NCI-H774 (cell line): ENCODE data around the gene CDK6.

Experiments
- DNase-seq: peaks from one replicate; lab custom pipeline; 2025; lab: John Stamatoyannopoulos, UW

The CDK6 gene

DNA sequence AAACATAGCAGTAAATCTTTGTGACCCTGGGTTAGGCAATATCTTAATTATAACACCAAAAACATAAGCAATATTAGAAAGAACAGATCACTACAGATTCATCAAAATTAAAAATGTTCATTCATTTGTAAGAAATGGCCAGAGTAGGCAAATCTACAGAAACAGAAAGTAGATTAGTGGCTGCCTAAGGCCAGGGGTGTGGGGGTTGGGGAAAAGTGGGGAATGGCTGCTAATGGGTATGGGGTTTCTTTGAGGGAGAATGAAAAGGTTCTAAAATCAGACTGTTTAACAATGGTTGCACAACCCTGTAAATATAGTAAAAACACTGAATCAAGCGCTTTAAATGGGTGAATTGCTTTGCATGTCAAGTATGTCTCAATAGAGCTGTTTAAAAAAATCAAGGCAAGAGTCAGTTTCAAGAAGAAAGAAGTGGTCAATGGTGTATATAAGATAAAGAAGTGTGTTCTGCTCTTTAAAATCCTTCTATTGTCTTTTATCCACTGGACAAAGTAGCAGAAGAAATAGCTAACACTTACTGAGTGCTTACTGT lies 42.6 kb downstream of the CDK6 start:
- no peak for DNase-seq

DNA sequence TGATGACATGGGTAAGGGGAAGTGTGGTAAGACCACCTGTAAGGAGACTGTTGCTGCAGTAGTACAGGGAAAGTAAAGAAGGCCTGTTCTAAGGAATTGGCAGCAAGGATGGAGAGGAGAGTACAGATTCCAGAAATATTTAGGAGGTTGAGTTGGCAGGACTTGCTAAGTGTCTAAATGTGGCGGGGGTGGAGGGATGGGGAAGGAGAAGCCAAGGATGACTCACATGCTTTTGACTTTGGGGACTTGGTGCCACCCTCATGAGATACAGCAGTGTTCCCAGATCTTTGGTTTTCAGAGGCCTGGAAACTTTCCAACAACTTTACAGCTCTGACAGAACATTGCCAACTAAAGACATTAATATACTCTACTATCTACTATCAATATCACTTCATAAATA lies 45.4 kb downstream of the CDK6 start:
- no peak for DNase-seq

DNA sequence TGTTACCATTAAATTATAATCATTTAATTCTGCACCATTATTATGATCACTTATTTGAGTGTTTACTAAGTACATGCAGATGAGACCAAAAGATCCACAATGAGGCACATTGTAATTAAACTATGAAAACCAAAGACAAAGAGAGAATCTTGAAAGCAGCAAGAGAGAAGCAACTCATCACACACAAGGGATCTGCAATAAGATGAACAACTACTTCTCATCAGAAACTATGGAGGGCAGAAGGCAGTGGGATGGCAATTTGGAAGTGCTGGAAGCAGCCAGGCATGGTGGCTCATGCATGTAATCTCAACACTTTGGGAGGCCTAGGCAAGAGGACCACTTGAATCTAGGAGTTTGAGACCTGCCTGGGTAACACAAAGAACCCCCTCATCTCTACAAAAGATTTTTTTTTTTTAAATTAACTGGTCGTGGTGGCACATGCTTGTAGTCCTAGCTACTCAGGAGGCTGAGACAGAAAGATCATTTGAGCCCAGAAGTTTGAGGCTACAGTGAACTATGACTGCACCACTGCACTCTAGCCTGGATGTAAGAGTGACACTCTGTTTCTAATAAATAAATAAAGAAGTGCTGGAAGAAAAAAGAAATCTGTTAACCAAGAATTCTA lies 47.7 kb downstream of the CDK6 start:
- DNase-seq, result no peak

DNA sequence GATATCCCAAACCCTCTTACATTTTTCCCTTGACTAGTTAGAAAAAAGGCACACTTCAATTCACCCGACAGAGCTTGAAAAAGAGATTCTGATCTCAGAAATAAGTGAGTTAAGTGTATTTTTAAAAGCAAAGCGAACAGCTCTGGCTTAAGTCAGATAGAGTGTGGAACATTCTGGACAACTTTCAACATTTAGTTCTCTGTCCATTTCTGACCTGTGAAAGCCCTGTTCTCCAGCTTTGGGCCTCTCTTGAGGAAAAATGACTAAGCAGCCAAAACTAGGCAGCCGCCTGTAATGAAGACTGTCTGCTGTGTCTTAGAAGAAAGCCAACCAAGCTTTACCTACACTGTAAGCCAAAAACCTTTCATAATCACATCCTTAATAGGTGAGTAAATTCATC lies 50.5 kb downstream of the CDK6 start:
- DNase-seq, result no peak

DNA sequence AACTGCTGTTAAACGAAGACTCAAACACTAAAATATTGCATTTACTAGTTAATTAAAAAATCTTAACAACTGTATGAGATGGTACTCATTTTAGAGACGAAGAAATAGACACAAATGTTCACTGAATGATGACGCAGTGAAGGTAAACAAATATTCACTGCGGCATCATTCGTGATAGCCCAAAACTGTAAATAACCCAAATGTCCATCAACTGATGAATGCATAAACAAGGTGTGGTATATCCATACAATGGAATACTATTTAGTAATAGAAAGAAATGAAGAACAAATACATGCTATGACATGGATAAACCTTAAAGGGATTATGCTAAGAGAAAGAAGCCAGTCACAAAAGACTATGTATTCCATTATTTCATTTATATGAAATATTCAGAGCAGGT lies 51.4 kb downstream of the CDK6 start:
- DNase-seq, result no peak

DNA sequence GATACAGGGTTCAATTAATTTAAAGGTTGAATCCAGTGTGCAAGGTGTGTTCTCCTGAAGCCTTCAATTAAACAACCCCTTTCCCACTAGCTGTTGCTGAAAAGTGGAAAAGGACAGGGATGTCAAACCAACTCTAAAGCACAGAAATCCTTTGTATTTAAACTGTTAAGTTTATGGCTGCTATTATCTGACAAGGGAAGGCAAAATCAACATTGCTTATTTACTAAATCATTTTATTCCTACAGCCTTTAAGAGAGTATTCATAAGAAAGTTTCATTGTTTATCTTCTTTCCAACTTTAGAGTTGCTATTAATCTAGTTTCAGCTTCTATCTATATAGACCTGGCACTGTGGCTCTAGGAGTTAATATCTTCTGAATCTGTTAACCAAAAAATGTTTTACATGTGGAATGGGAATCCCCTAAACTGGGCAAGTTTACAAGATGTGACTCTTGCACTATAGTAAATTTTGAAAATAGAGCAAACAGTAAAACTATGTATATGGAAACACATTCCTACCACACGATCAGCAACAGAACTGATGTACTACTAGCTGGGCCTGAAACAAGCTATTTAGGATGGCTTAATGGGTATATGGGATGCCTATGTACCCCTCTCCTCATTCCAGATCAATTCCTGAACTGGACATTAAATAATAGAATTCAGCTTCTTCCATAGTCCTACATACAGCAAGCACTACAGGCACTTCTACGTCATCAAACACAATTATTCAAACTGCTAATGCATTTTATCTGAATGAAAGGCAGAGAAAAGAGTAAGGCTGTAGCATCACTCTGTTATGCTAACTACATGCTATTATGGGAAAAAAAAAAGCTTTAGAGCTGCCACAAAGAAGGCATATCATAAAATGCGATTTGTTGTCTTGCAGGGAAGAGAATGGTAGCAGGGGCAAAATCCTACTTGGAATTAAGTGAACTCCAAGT lies 52.8 kb downstream of the CDK6 start:
- no peak for DNase-seq

DNA sequence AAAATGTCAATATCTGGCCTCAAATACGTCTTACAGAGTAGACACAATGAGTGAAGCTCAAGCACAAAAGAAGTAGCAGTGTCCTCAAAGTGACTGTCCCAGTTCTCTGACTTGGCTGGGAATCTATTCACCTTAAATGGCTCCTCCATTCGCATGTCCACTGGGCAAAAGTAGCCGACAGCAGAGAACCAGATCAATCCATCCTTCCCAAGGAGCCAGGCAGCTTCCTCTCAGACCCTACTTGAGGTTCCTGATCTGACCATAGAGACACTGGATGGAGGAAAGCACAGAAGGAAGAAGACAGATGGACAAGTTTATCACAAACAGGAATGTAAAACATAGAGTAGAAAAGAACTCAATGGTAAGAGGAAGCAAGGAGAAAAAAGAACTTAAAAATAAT lies 53.5 kb downstream of the CDK6 start:
- no peak for DNase-seq

DNA sequence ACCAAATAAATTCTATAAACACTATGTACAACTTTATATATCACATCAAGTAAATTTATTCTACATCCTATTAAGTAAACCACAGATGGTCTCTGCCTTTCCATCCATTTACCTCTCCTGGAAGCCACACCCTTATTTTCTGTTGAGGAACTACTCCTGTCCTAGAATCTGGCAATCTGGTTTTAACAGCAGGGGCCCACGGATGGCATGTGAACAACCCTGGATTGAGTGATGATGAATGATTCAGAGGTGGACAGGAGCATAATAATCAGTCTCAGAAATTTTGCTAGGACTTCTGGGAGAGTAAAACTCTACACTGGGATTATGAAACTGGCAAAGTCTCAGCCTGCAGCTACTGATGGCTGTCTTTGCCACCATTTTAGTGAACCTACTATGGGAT lies 54.1 kb downstream of the CDK6 start:
- no peak for DNase-seq

DNA sequence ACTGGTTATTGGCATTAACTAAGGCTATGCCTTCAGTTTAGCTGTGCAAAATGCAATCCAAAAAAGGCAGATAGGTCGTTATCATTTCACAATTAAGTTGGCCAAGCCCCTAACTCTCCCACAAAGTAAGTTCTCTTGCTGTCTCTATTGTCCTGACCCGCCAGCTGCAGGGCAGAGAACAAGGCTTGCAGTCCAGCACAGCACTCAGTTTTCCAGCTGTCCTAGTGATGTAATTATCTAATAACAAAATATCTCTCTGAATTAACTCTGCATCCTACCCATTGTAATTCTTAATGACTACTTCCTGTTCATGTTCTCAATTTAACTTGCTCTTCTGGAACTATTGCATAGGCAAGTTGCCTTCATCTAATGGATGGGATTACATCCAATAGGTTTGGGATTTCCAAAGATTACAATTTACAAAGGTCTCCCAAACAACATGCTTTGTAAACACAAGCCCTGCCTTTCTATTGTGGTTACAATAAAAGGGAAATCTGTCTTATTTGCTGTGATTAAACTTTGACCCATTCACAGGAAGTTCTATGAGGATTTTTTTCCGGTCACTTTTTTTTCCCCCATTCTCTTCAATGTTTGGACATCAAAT lies 55.2 kb downstream of the CDK6 start:
- DNase-seq, result peak; percentile 70

DNA sequence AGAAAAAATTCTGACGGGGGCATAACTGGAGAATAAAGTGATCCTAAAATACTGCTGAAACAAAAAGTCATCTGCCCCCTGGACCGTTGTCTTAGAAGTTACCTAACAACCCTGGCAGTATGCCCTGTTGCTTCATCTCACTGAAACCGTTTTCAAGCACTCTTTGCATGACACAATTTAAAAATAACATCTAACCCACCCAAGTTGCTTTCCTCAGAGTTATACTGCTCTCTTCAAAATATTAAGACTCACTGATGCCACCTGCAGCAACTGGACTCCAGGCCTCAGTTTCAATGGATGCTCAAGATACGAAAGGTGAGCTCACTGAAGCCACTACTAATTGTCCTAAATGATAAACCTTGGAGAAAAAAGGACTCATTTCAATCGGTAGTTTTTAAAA lies 57.4 kb downstream of the CDK6 start:
- DNase-seq, result no peak

DNA sequence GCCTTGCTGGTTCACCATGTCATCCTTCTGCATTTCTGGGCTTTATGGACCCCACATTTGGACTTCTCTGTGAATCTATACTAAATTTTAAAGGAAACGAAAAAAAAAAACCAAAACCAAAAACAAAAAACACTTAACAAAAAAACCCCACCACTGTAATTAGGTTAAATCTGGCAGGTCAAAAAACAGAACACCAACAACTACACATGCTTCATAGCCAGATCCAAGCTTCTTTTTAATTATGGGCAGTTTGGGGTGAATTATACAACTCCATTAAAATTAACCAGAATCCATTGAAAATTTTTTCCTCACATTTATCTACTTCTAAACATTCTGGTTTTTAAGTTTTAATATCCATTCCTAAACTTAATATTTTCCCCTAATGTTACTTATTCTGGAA lies 58.4 kb downstream of the CDK6 start:
- DNase-seq, result no peak

DNA sequence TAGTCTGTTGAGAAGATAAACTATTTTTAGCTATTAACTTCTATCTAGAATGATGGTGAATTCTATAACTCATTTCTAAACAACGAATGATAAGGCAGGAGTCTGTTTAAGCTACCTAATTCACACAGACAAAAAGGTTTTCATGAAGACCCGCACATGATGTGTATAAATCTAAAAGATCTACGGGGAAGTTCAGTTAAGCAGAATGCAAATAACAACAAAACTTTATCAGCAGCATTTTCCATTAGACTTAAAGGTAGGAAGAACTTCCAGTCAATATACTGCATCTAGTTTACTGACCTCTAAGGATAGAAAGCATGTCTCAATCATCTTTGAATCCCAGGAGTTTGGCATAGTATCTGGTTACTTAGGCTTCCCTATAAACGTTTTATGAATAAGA lies 62.6 kb downstream of the CDK6 start:
- no peak for DNase-seq

DNA sequence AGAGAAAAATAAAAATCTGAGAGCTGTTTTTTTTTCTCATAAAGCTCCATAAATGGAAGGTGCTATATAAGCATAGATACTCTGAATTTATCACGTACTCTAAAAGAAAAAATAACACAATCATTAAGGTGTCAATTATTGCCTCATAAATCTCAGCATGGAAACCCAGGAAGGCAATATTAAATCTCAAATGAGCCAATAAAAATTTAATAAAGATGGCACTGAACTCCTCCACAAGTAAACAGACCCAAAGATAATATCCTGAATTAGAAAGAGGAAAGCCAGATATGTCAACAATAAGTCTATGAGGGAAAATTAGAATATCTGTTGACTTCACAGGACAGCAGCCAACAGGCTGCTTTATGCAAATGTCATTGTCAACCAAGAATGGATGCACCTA lies 66.5 kb downstream of the CDK6 start:
- DNase-seq, result no peak

DNA sequence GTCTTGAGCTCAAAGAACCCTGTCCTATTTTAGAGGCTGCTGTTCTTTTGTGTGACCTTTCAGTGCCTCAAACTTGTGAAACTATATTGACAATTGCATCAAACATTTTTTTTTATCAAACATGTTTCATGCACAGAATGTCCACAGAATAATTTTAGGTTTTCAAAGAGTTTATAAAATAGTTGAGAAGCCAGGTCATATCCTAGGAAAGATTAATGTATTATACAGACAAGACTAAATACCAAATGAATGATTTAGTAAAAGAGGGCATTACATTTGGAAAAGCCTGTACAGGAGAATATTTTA lies 67.0 kb downstream of the CDK6 start:
- DNase-seq, result no peak

DNA sequence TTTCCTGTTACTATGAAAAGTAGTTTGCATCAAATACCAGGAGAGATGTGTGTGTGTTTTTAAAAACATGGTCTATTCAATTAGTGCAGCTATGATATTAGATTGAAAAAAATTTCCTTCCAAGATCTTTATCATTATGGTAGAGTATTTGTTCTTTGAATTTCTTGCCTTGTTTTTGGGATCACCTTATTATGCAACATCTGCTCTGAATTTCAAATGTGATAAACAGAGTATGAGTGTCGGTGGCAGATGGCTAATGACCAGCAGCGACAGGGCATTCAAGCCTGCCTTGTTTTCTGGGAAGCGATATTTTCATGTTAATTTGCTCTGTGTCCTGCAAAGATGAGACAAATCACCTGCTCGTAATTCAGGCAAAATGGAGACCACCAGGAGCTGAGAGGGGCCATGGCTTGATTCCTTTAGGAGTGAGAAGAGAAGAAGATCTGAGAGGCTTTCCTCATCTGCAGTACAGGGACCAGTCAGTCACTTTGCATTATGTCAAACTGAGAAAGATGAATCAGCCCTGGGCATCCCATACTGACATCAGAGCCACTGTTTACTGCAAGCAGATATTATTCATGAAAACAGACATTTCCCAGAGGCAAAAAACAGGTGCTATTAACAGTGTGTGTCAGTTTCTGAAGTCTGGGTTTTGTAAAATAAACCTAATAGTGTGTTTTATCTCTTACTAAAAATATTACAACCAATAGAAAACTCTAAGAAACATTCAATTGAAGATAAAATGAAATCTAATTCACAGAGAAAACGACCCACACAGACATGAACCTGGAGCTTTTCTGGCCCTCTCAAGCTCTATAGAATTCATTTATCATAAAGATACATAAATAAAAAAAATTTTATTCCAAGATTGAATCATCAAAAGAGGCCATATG lies 67.6 kb downstream of the CDK6 start:
- DNase-seq, result no peak

DNA sequence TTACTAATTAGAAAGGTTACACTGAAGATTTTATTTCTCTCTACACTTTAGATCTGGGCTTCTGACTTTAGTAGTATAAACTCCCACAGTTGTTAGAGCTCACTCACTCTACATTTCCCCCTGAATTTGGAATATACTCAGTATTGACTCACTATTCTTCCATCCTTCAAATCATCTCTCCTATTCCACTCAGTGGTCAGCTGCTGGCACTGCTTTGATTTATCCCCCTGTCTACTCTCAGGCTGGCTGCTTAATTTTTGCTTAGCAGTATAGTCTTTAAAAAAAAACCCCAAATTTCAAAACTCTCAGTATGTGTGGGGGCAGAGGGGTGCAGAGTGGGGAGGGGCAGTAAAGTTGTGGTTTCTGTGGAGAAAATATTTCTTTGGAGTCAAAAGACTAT lies 68.9 kb downstream of the CDK6 start:
- no peak for DNase-seq

DNA sequence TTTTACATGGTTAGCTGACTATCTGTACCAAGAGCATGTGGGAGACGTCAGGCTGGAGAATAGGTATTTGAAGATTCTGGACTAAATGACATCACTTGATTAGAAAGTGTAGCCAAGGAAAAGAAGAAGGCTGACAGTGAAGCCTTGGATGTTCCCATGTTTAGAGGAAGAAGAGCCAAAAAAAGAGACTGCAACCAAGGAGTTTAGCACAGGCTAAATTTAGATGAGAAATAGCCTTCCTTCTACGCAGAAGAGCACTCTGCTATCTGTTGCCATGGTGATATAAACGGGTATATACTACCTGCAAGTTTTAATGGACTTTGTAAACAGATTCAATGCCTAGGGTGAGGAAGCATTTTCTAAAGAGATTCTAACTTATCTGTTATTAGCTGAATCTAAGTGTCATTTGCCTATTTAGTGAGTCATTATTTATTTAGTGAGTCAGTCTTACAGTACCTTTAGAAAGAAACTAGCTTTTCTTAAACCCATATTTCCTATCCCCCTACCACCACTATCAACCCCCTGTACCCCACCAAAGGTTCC lies 69.8 kb downstream of the CDK6 start:
- peak; percentile 32 for DNase-seq

DNA sequence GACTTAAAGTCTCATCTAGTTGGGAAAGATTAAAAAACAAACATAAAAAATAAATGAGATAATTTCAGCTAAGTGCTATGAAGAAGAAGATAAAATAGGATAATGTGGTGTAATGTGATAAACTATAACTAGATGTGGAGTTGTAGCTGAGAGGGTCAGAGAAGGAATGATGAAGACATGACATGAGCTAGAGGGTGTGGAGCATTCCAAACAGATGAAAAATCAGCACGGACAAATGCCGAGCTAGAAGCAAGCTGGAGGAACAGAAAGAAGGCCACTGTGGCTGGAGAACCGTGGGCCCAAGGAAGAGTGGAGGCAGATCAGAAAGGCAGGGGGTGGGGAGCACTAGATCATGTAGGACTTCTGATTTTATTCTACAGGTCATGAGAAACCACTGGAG lies 70.6 kb downstream of the CDK6 start:
- no peak for DNase-seq

DNA sequence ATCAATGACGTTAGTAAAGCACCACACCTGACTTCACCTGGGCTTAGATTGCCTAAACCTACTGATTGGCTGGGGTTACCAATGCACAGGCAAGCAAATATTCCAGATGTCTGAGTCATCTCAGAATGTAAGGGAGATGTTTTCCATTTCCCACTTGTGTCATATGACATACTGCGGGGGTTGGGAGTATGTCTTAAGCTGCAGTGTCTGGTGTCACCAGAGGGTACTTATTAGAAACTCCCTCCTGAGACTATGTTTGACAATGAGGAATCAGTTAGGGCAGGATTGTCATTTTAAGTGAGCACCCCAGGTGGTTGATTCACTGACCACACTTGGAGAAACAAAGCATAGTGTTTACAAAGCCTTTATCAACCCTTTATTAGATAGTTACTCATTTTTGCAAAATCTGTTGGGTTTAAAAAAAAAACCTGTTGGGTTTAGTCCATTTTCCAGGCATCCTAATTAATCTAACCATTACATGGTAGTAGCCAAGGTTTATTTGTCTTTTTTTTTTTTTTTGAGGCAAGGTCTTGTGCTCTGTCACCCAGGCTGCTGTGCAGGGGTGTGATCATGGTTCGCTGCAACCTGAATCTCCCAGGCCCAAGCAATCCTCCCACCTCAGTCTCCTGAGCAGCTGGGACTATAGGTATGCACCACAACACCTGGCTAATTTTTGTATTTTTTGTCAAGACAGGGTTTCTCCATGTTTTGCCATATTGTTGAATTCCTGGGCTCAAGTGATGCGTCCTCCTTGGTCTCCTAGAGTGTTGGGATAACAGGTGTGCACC lies 72.5 kb downstream of the CDK6 start:
- DNase-seq, result no peak

DNA sequence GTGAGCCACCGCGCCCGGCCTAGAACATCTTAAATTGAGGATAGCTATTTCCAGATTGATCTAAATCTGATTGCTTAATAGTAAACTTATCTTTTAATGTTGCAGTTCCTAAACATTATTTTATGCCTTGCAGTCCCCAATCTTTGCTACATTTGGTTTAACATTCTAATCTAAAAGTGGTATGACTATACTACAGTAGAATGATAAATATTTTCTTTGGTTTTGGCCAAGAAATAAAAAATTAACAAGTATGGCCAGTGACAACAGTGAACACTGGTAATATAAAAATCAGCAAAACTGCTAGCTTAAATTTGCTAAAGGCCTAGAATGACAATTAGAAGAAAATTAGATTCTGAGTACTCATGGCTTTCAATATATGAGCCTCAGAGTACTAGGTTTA lies 73.5 kb downstream of the CDK6 start:
- DNase-seq, result no peak
